Smooth muscle cell (in vitro differentiated cells): Measurements from ENCODE around the gene OOSP2. TPM values are rescaled to one million over a fixed set of nuclear protein-coding genes. Genes with fewer than 3 reads are reported as not detected.

Source experiments
- DNase-seq: peaks from one replicate; lab custom pipeline; 2025; ENCODE audit not compliant: unreplicated experiment; lab: John Stamatoyannopoulos, UW
- H2AFZ ChIP-seq: fragments of 200-600 bp; sonication (generic); 2 replicates; pipeline ENCODE4 v1.6.0; 2016; ENCODE audit warnings: antibody characterized with exemption, low read depth, mild to moderate bottlenecking
- H3F3A ChIP-seq: fragments of 200-600 bp; sonication (generic); 2 replicates; pipeline ENCODE4 v1.6.0; 2017; ENCODE audit warnings: antibody characterized with exemption, low read depth
- H3K27ac ChIP-seq: fragments of 200-600 bp; sonication (generic); 2 replicates; pipeline ENCODE4 v1.5.1; 2016; ENCODE audit warnings: low read depth, mild to moderate bottlenecking
- H3K27me3 ChIP-seq: fragments of 200-600 bp; sonication (generic); 2 replicates; pipeline ENCODE4 v1.6.1; 2016; ENCODE audit warnings: low read depth, mild to moderate bottlenecking
- H3K36me3 ChIP-seq: fragments of 200-600 bp; sonication (generic); 2 replicates; pipeline ENCODE4 v1.5.1; 2016; ENCODE audit warnings: low read depth
- H3K4me1 ChIP-seq: fragments of 200-600 bp; sonication (generic); 2 replicates; pipeline ENCODE4 v1.5.1; 2016; ENCODE audit warnings: low read depth
- H3K4me2 ChIP-seq: fragments of 200-600 bp; sonication (generic); 2 replicates; pipeline ENCODE4 v1.6.0; 2016; ENCODE audit warnings: mild to moderate bottlenecking
- H3K4me3 ChIP-seq: fragments of 200-600 bp; sonication (generic); 2 replicates; pipeline ENCODE4 v1.5.1; 2016; ENCODE audit warnings: mild to moderate bottlenecking
- H3K79me2 ChIP-seq: fragments of 200-600 bp; sonication (generic); 2 replicates; pipeline ENCODE4 v1.6.0; 2016; ENCODE audit warnings: low read depth, mild to moderate bottlenecking
- H3K9ac ChIP-seq: fragments of 200-600 bp; sonication (generic); 2 replicates; pipeline ENCODE4 v1.6.0; 2016; ENCODE audit warnings: low read depth
- H3K9me3 ChIP-seq: fragments of 200-600 bp; sonication (generic); replicated peaks from 2 replicates; pipeline ENCODE4 v1.5.1; 2016; ENCODE audit warnings: low read depth
- H4K20me1 ChIP-seq: fragments of 200-600 bp; sonication (generic); 2 replicates; pipeline ENCODE4 v1.6.0; 2016; ENCODE audit warnings: low read depth
- CTCF ChIP-seq: fragments of 200-600 bp; sonication (generic); IDR thresholded peaks from 2 replicates; pipeline ENCODE4 v1.5.1; 2017; ENCODE audit warnings: borderline replicate concordance, mild to moderate bottlenecking, antibody characterized with exemption; ENCODE audit not compliant: insufficient read depth, poor library complexity, severe bottlenecking
- WGBS: methylation state at CpG from one replicate; pipeline ENCODE4 v1.1.7; 2016; ENCODE audit warnings: low lambda C conversion rate; 5-methylcytosine and 5-hydroxymethylcytosine counted together
- polyA plus RNA-seq: library from polyadenylated mRNA; unstranded; fragments of >200 nt; fragmentation: Nextera tagmentation; extraction: Ambion mirVana; gene quantifications from 2 replicates; pipeline ENCODE4 v1.2.1, GENCODE V29; 2016
- total RNA-seq: library from RNA; depleted of rRNA; stranded (reverse); fragments of >200 nt; gene quantifications from 2 replicates; pipeline ENCODE4 v1.2.3, GENCODE V29; 2014

OOSP2 gene
- total and polyA plus RNA-seq, 2 experiments from 2014 or later, result not detected

GRCh38 chr11:60095477-60096120 lies 55.4 kb downstream of the OOSP2 start:
- WGBS, result 74% methylated on average over 4 of the region's 4 CpGs
- no peak for DNase-seq

GRCh38 chr11:60097189-60097588 lies 57.0 kb downstream of the OOSP2 start:
- 91% methylated on average over 1 of the region's 1 CpG for WGBS

More at GRCh38 chr11:60095477-60096120, 55.4 kb downstream of the OOSP2 start:
- Histone ChIP-seq H3K9ac (no peak overlapping the region), H3K27ac (no peak overlapping the region), H3K4me3 (no peak overlapping the region), H3K79me2 (no peaks in the 10 kb centered on the region), H3K4me1 (no peaks in the 10 kb centered on the region), H4K20me1 (no peaks in the 10 kb centered on the region), H2AFZ (no peak overlapping the region), H3F3A (no peaks in the 10 kb centered on the region), H3K4me2 (no peak overlapping the region), H3K36me3 (no peaks in the 10 kb centered on the region), H3K9me3 (no peaks in the 10 kb centered on the region), H3K27me3 (no peaks in the 10 kb centered on the region)
- TF ChIP-seq CTCF, result no peak

More at GRCh38 chr11:60097189-60097588, 57.0 kb downstream of the OOSP2 start:
- Histone ChIP-seq H3K9ac (no peak overlapping the region), H4K20me1 (no peaks in the 10 kb centered on the region), H3K79me2 (no peaks in the 10 kb centered on the region), H3K36me3 (no peaks in the 10 kb centered on the region), H3K4me1 (no peaks in the 10 kb centered on the region), H3K4me2 (no peak overlapping the region), H3K27me3 (no peaks in the 10 kb centered on the region), H3K9me3 (no peaks in the 10 kb centered on the region), H3F3A (no peaks in the 10 kb centered on the region), H3K27ac (no peak overlapping the region), H3K4me3 (no peak overlapping the region), H2AFZ (no peak overlapping the region)
- TF ChIP-seq CTCF, result no peak
- no peak for DNase-seq

Other genes with a start within 250 kb of the OOSP2 start
- gene MRPL16, start 229.6 kb upstream of the OOSP2 start, total RNA-seq, result 23.7 and 32.9 TPM in 2 replicates
- 45.7 and 48.9 TPM in 2 replicates for gene MRPL16, start 229.6 kb upstream of the OOSP2 start, polyA plus RNA-seq
- gene CBLIF, start 194.9 kb upstream of the OOSP2 start, total RNA-seq, result not detected in 2 replicates
- not detected in 2 replicates for gene CBLIF, start 194.9 kb upstream of the OOSP2 start, polyA plus RNA-seq
- 4.3 and 11.1 TPM in 2 replicates for gene TCN1, start 173.9 kb upstream of the OOSP2 start, total RNA-seq
- gene TCN1, start 173.9 kb upstream of the OOSP2 start, polyA plus RNA-seq, result not detected in 2 replicates
- gene OOSP3, start 161.6 kb upstream of the OOSP2 start, total RNA-seq, result not detected in 2 replicates
- gene OOSP3, start 161.6 kb upstream of the OOSP2 start, polyA plus RNA-seq, result not detected in 2 replicates
- gene OOSP1, start 102.0 kb upstream of the OOSP2 start, total RNA-seq, result not detected in 2 replicates
- not detected in 2 replicates for gene OOSP1, start 102.0 kb upstream of the OOSP2 start, polyA plus RNA-seq
- gene OOSP4A, start 76.4 kb upstream of the OOSP2 start, total RNA-seq, result not detected in 2 replicates
- not detected in 2 replicates for gene OOSP4A, start 76.4 kb upstream of the OOSP2 start, polyA plus RNA-seq
- gene OOSP4B, start 23.2 kb upstream of the OOSP2 start, total RNA-seq, result not detected in 2 replicates
- not detected in 2 replicates for gene OOSP4B, start 23.2 kb upstream of the OOSP2 start, polyA plus RNA-seq
- gene MS4A3, start 16.3 kb downstream of the OOSP2 start, total RNA-seq, result not detected in 2 replicates
- gene MS4A3, start 16.3 kb downstream of the OOSP2 start, polyA plus RNA-seq, result not detected in 2 replicates
- not detected in 2 replicates for gene MS4A2, start 48.3 kb downstream of the OOSP2 start, total RNA-seq
- gene MS4A2, start 48.3 kb downstream of the OOSP2 start, polyA plus RNA-seq, result not detected in 2 replicates
- not detected in 2 replicates for gene MS4A6A, start 142.7 kb downstream of the OOSP2 start, total RNA-seq
- not detected in 2 replicates for gene MS4A6A, start 142.7 kb downstream of the OOSP2 start, polyA plus RNA-seq
- not detected in 2 replicates for gene MS4A4E, start 202.7 kb downstream of the OOSP2 start, total RNA-seq
- gene MS4A4E, start 202.7 kb downstream of the OOSP2 start, polyA plus RNA-seq, result 0.26 TPM in 1 of 2 replicates, not detected in the other
- not detected in 2 replicates for gene MS4A4A, start 240.3 kb downstream of the OOSP2 start, total RNA-seq
- not detected in 2 replicates for gene MS4A4A, start 240.3 kb downstream of the OOSP2 start, polyA plus RNA-seq